A673 (cell line): ENCODE results near the gene MACROH2A2. TPM values are rescaled to one million over a fixed set of nuclear protein-coding genes. Genes with fewer than 3 reads are reported as not detected.

Source experiments
- BruUV-seq: library from RNA; stranded (reverse); fragments of 400-500 nt; replicated peaks from 2 replicates; lab custom pipeline; 2021; lab: Mats Ljungman, UMichigan
- CTCF ChIA-PET: fragments of 300-600 bp; sonication (Branson Sonifier 250); formaldehyde crosslinking; loops from one replicate; lab custom pipeline; 2022; ENCODE audit warnings: antibody characterized with exemption; lab: Charles Lee
- POLR2A ChIA-PET: fragments of 300-600 bp; sonication (Branson Sonifier 250); formaldehyde crosslinking; loops from one replicate; lab custom pipeline; 2022; ENCODE audit warnings: antibody characterized with exemption; ENCODE audit not compliant: low non-redundant PET; lab: Charles Lee
- DNase-seq: peaks from one replicate; pipeline ENCODE4 v3.0.0-alpha.2; 2015; ENCODE audit warnings: low spot score
- H3K27ac ChIP-seq: fragments of 200-600 bp; sonication (generic); 2 replicates; pipeline ENCODE4 v1.5.1; 2016; ENCODE audit warnings: mixed run types, low read depth, mild to moderate bottlenecking, mixed read lengths, antibody characterized with exemption, low read length; ENCODE audit not compliant: poor library complexity, severe bottlenecking
- H3K27me3 ChIP-seq: fragments of 200-600 bp; sonication (generic); replicated peaks from 2 replicates; pipeline ENCODE4 v1.6.1; 2017; ENCODE audit warnings: mixed run types, low read depth, mild to moderate bottlenecking, mixed read lengths, antibody characterized with exemption, low read length; ENCODE audit not compliant: insufficient read depth, poor library complexity
- H3K36me3 ChIP-seq: fragments of 200-600 bp; sonication (generic); 2 replicates; pipeline ENCODE4 v1.6.1; 2016; ENCODE audit warnings: mixed run types, mild to moderate bottlenecking, mixed read lengths, antibody characterized with exemption, low read length; ENCODE audit not compliant: insufficient read depth, poor library complexity, severe bottlenecking
- H3K4me1 ChIP-seq: fragments of 200-600 bp; sonication (generic); 2 replicates; pipeline ENCODE4 v1.6.1; 2017; ENCODE audit warnings: mixed run types, mild to moderate bottlenecking, mixed read lengths, antibody characterized with exemption, low read length; ENCODE audit not compliant: insufficient read depth, poor library complexity, severe bottlenecking
- H3K4me3 ChIP-seq: fragments of 200-600 bp; sonication (generic); 2 replicates; pipeline ENCODE4 v1.5.1; 2016; ENCODE audit warnings: low read depth, mixed run types, mild to moderate bottlenecking, mixed read lengths, low read length; ENCODE audit not compliant: poor library complexity, severe bottlenecking
- H3K9me3 ChIP-seq: fragments of 200-600 bp; sonication (generic); 2 replicates; pipeline ENCODE4 v1.6.1; 2016; ENCODE audit warnings: mixed run types, low read depth, mild to moderate bottlenecking, mixed read lengths, antibody characterized with exemption, low read length; ENCODE audit not compliant: poor library complexity, severe bottlenecking
- CTCF ChIP-seq: fragments of 300-800, 200-600 bp; sonication (generic); conservative IDR thresholded peaks from 2 replicates; pipeline ENCODE4 v1.5.1; 2017; ENCODE audit warnings: low read depth, mild to moderate bottlenecking, antibody characterized with exemption, low read length, moderate library complexity, mixed read lengths
- EZH2 ChIP-seq: fragments of 200-600 bp; sonication (generic); IDR thresholded peaks from 2 replicates; pipeline ENCODE4 v1.6.1; 2017; ENCODE audit warnings: borderline replicate concordance, low read depth, mild to moderate bottlenecking, mixed read lengths, antibody characterized with exemption, low read length; ENCODE audit not compliant: poor library complexity, severe bottlenecking
- intact Hi-C: fragments of 100-400 bp; cut with micrococcal nuclease; formaldehyde crosslinking; loops from one replicate; pipeline ENCODE4 v1.10.0; 2022; ENCODE audit not compliant: unreplicated experiment
- total RNA-seq: library from RNA; stranded (reverse); gene quantifications from 2 replicates; pipeline ENCODE4 v1.2.3, GENCODE V29; 2021

Gene MACROH2A2
- total RNA-seq, 1 experiment from 2014 or later: 301 TPM

- no TSS peak for BruUV-seq
- ChIA-PET POLR2A (no interaction called here), CTCF (interaction anchor here (0.7 kb wide), 1 partner anchor 63 kb away, joined by 3 read pairs; no protein-coding TSS in a partner anchor)
- DNase-seq: no peak
- H3K9me3 ChIP-seq: no peaks in the 10 kb centered on the region
- H3K27me3 ChIP-seq: no peaks in the 10 kb centered on the region
- no peak overlapping the region for H3K4me3 ChIP-seq
- peaks cover 3% of the 10 kb centered on the region for H3K36me3 ChIP-seq
- no peaks in the 10 kb centered on the region for H3K4me1 ChIP-seq
- no peak for TF ChIP-seq EZH2
- TF ChIP-seq CTCF: no peak
- no peak overlapping the region for H3K27ac ChIP-seq
- intact Hi-C loops: no loop called here
These were observed 65.0 kb downstream of the MACROH2A2 start for GRCh38 chr10:70117646-70118045.

- POLR2A ChIA-PET: no interaction called here
- DNase-seq: peak; percentile 30
- no peak for TF ChIP-seq CTCF
- TF ChIP-seq EZH2: no peak
- peaks cover 3% of the 10 kb centered on the region for H3K36me3 ChIP-seq
- no peaks in the 10 kb centered on the region for H3K4me1 ChIP-seq
- H3K9me3 ChIP-seq: no peaks in the 10 kb centered on the region
- H3K27me3 ChIP-seq: no peaks in the 10 kb centered on the region
- CTCF ChIA-PET: interaction anchor here (0.7 kb wide), 1 partner anchor 64 kb away, joined by 3 read pairs; no protein-coding TSS in a partner anchor
- no peak overlapping the region for H3K27ac ChIP-seq
- intact Hi-C loops: no loop called here
- no peak overlapping the region for H3K4me3 ChIP-seq
- BruUV-seq: no TSS peak
These were observed 65.5 kb downstream of the MACROH2A2 start for GRCh38 chr10:70118196-70118595.

- Histone ChIP-seq H3K4me3 (no peak overlapping the region), H3K27ac (no peak overlapping the region), H3K9me3 (no peaks in the 10 kb centered on the region), H3K27me3 (no peaks in the 10 kb centered on the region), H3K36me3 (peaks cover 3% of the 10 kb centered on the region), H3K4me1 (no peaks in the 10 kb centered on the region)
- TF ChIP-seq CTCF: no peak
- no peak for TF ChIP-seq EZH2
- ChIA-PET CTCF (no interaction called here), POLR2A (no interaction called here)
- DNase-seq: no peak
- intact Hi-C loops: no loop called here
- BruUV-seq: no TSS peak
These were observed 66.6 kb downstream of the MACROH2A2 start for GRCh38 chr10:70119197-70119596.
